IMR-90 (cell line): ENCODE results near the gene OR2T2. TPM values are rescaled to one million over a fixed set of nuclear protein-coding genes. Genes with fewer than 3 reads are reported as not detected.
"Not testable (repeated sequence)": the region's sequence is repeated elsewhere in the genome, so short reads cannot be mapped to it uniquely, and the experiment has no call there.

Experiments used
- ATAC-seq: fragments of 200-7000 bp; cut with Tn5 transposase; 2 replicates; pipeline ENCODE4 v1.9.1; 2020; ENCODE audit warnings: low read depth, mild to moderate bottlenecking, moderate library complexity
- BruUV-seq: library from RNA; stranded (reverse); fragments of 400-500 nt; replicated peaks from 2 replicates; lab custom pipeline; 2021; lab: Mats Ljungman, UMichigan
- CTCF ChIA-PET: fragments of 300-600 bp; formaldehyde crosslinking; extraction: SDS; loops from one replicate; lab custom pipeline; 2021; ENCODE audit warnings: antibody characterized with exemption; lab: Yijun Ruan, JAX
- POLR2A ChIA-PET: fragments of 300-600 bp; sonication (Branson Sonifier 250); formaldehyde crosslinking; loops from one replicate; lab custom pipeline; 2022; ENCODE audit warnings: antibody characterized with exemption; ENCODE audit not compliant: unreplicated experiment; lab: Charles Lee
- DNase-seq: peaks from one replicate; pipeline ENCODE4 v3.0.0; 2013
- H2AFZ ChIP-seq: replicated peaks from 2 replicates; pipeline ENCODE3; 2013; ENCODE audit warnings: low read length, mild to moderate bottlenecking; ENCODE audit not compliant: poor library complexity
- H2AK5ac ChIP-seq: 2 replicates; pipeline ENCODE4 v1.6.1; 2013; ENCODE audit warnings: low read depth, low read length, inconsistent platforms
- H2AK9ac ChIP-seq: replicated peaks from 2 replicates; pipeline ENCODE3; 2013; ENCODE audit warnings: mild to moderate bottlenecking, low read depth, low read length, moderate library complexity; ENCODE audit not compliant: poor library complexity
- H2BK120ac ChIP-seq: 2 replicates; pipeline ENCODE4 v1.6.1; 2013; ENCODE audit warnings: low read depth, low read length, inconsistent platforms
- H2BK15ac ChIP-seq: 3 replicates; pipeline ENCODE4 v1.6.1; 2013; ENCODE audit warnings: low read depth, low read length, inconsistent platforms
- H2BK20ac ChIP-seq: 2 replicates; pipeline ENCODE4 v1.6.1; 2013; ENCODE audit warnings: low read depth, mild to moderate bottlenecking, inconsistent platforms, low read length, moderate library complexity
- H2BK5ac ChIP-seq: 2 replicates; pipeline ENCODE4 v1.6.1; 2013; ENCODE audit warnings: mild to moderate bottlenecking, low read depth, low read length, inconsistent platforms; ENCODE audit not compliant: poor library complexity, severe bottlenecking
- H3K14ac ChIP-seq: replicated peaks from 2 replicates; pipeline ENCODE4 v1.6.1; 2013; ENCODE audit warnings: low read depth, low read length, inconsistent platforms
- H3K18ac ChIP-seq: 2 replicates; pipeline ENCODE4 v1.6.1; 2013; ENCODE audit warnings: low read depth, low read length, control low read depth
- H3K23ac ChIP-seq: 2 replicates; pipeline ENCODE4 v1.6.1; 2013; ENCODE audit warnings: low read depth, low read length, inconsistent platforms
- H3K27ac ChIP-seq: 2 replicates; pipeline ENCODE4 v1.5.1; 2013; ENCODE audit warnings: mild to moderate bottlenecking, control low read depth, low read length; ENCODE audit not compliant: insufficient read depth
- H3K27me3 ChIP-seq: 2 replicates; pipeline ENCODE4 v1.6.1; 2013; ENCODE audit warnings: low read length; ENCODE audit not compliant: control insufficient read depth, insufficient read depth
- H3K36me3 ChIP-seq: 2 replicates; pipeline ENCODE4 v1.6.1; 2013; ENCODE audit warnings: low read length, mixed read lengths; ENCODE audit not compliant: control insufficient read depth, insufficient read depth
- H3K4ac ChIP-seq: 2 replicates; pipeline ENCODE4 v1.6.1; 2013; ENCODE audit warnings: low read depth, low read length, inconsistent platforms
- H3K4me1 ChIP-seq: 2 replicates; pipeline ENCODE4 v1.6.1; 2013; ENCODE audit warnings: low read length, mixed read lengths; ENCODE audit not compliant: control insufficient read depth, insufficient read depth
- H3K4me2 ChIP-seq: 2 replicates; pipeline ENCODE4 v1.6.1; 2013; ENCODE audit warnings: low read depth, mild to moderate bottlenecking, control low read depth, low read length, moderate library complexity
- H3K4me3 ChIP-seq: 2 replicates; pipeline ENCODE4 v1.5.1; 2013; ENCODE audit warnings: low read depth, mild to moderate bottlenecking, control low read depth, low read length, moderate library complexity; ENCODE audit not compliant: insufficient read depth
- H3K56ac ChIP-seq: 2 replicates; pipeline ENCODE4 v1.6.1; 2013; ENCODE audit warnings: low read length, inconsistent platforms; ENCODE audit not compliant: insufficient read depth; ENCODE audit errors: extremely low read depth
- H3K79me1 ChIP-seq, 2 experiments: 2 replicates each; pipeline ENCODE4 v1.6.1; 2013; ENCODE audit warnings: low read length in 2 of 2, inconsistent platforms in 1 of 2, low read depth in 1 of 2
- H3K9ac ChIP-seq: 2 replicates; pipeline ENCODE4 v1.6.1; 2013; ENCODE audit warnings: low read depth, low read length, control low read depth
- H3K9me1 ChIP-seq: 2 replicates; pipeline ENCODE4 v1.6.1; 2013; ENCODE audit warnings: low read length, inconsistent platforms; ENCODE audit not compliant: insufficient read depth
- H3K9me3 ChIP-seq: 2 replicates; pipeline ENCODE4 v1.6.1; 2013; ENCODE audit warnings: low read length; ENCODE audit not compliant: control insufficient read depth, insufficient read depth
- H4K20me1 ChIP-seq: 2 replicates; pipeline ENCODE4 v1.6.1; 2013; ENCODE audit warnings: low read length, inconsistent platforms; ENCODE audit not compliant: insufficient read depth
- H4K5ac ChIP-seq: 2 replicates; pipeline ENCODE4 v1.6.1; 2013; ENCODE audit warnings: mild to moderate bottlenecking, low read depth, low read length, control low read depth
- H4K8ac ChIP-seq, 2 experiments: 2 replicates each; pipeline ENCODE4 v1.6.1; 2013; ENCODE audit warnings: low read depth in 2 of 2, low read length in 2 of 2, control low read depth in 1 of 2, inconsistent platforms in 1 of 2
- H4K91ac ChIP-seq: 2 replicates; pipeline ENCODE4 v1.6.1; 2013; ENCODE audit warnings: low read depth, low read length, inconsistent platforms; ENCODE audit not compliant: insufficient read depth
- WGBS, 2 experiments: methylation state at CpG; one replicate each; pipeline versions ENCODE4 v1.1.5 to v1.1.7; 2013; ENCODE audit warnings: missing lambda C conversion rate in 2 of 2; ENCODE audit not compliant: insufficient read length in 1 of 2; ENCODE audit errors: extremely low coverage in 2 of 2; 5-methylcytosine and 5-hydroxymethylcytosine counted together
- dilution Hi-C: fragments of 300-500 bp; cut with HindIII; formaldehyde crosslinking; loops from one replicate; pipeline ENCODE4 v1.14.3; 2018; ENCODE audit warnings: low sequenced_read_pairs; ENCODE audit not compliant: unreplicated experiment
- in situ Hi-C: fragments of 300-500 bp; cut with MboI; formaldehyde crosslinking; loops from 3 replicates; pipeline ENCODE4 v1.14.3; 2019; ENCODE audit warnings: low sequenced_read_pairs, inconsistent platforms, mixed read lengths
- intact Hi-C: fragments of 100-400 bp; cut with micrococcal nuclease; formaldehyde crosslinking; loops from 2 replicates; pipeline ENCODE4 v1.10.0; 2022
- polyA plus RNA-seq, 3 experiments: library from polyadenylated mRNA; depleted of rRNA; stranded (reverse); fragments of >200 nt; gene quantifications; 2 replicates each; pipeline ENCODE4 v1.2.3, GENCODE V29; 2012; ENCODE audit warnings: low replicate concordance in 1 of 3
- total RNA-seq: library from RNA; depleted of rRNA; stranded (reverse); fragments of >200 nt; gene quantifications from 2 replicates; pipeline ENCODE4 v1.2.3, GENCODE V29; 2012

Gene OR2T2
- total and polyA plus RNA-seq, 2 of the 4 experiments (the other 2 are of a cell fraction) = not detected

GRCh38 chr1:248444603-248445002 is 834 bp upstream of the OR2T2 start:
- H2BK20ac ChIP-seq, CTCF ChIA-PET, H4K8ac ChIP-seq, H3K27me3 ChIP-seq, H3K23ac ChIP-seq, POLR2A ChIA-PET, H4K5ac ChIP-seq, H3K56ac ChIP-seq, H4K20me1 ChIP-seq, H3K14ac ChIP-seq, H3K36me3 ChIP-seq, BruUV-seq, DNase-seq, H3K4ac ChIP-seq, H2AK9ac ChIP-seq, dilution Hi-C loops, H2BK120ac ChIP-seq, H2BK5ac ChIP-seq, H2AK5ac ChIP-seq, H3K4me2 ChIP-seq, H3K18ac ChIP-seq, H4K91ac ChIP-seq, H2AFZ ChIP-seq, H3K9me1 ChIP-seq, H3K9me3 ChIP-seq, H3K79me1 ChIP-seq, H3K27ac ChIP-seq, H3K9ac ChIP-seq, H2BK15ac ChIP-seq, H3K4me1 ChIP-seq, H3K4me3 ChIP-seq, ATAC-seq, intact Hi-C loops, in situ Hi-C loops: not testable (repeated sequence)
- 63% methylated on average over 2 of the region's 4 CpGs; no CpG with 5 or more reads in 1 of the 2 experiments for WGBS, 2 experiments

- H3K9ac ChIP-seq, H3K23ac ChIP-seq, dilution Hi-C loops, DNase-seq, H2BK20ac ChIP-seq, H2BK15ac ChIP-seq, H3K4me2 ChIP-seq, H3K4me1 ChIP-seq, H3K27me3 ChIP-seq, H3K4me3 ChIP-seq, H4K8ac ChIP-seq, H3K18ac ChIP-seq, H4K91ac ChIP-seq, BruUV-seq, CTCF ChIA-PET, H3K9me3 ChIP-seq, H4K20me1 ChIP-seq, H2AFZ ChIP-seq, H2AK9ac ChIP-seq, H2AK5ac ChIP-seq, H3K14ac ChIP-seq, POLR2A ChIA-PET, H3K36me3 ChIP-seq, intact Hi-C loops, H3K79me1 ChIP-seq, H3K4ac ChIP-seq, H3K27ac ChIP-seq, ATAC-seq, H3K56ac ChIP-seq, H2BK5ac ChIP-seq, in situ Hi-C loops, H3K9me1 ChIP-seq, H4K5ac ChIP-seq, H2BK120ac ChIP-seq: not testable (repeated sequence)
- no CpG with 5 or more reads among the region's 4 CpGs for WGBS, 2 experiments
Measured at GRCh38 chr1:248448409-248449074, 3.1 kb downstream of the OR2T2 start.
